Stimulated activated CD8-positive, alpha-beta memory T cell treated with anti-CD3 and anti-CD28 coated beads, Interleukin-12 subunit alpha, Interleukin-12 subunit beta, amount 100 ng/mL, for 1 hour (primary cell): ENCODE results near the gene PGAP1.
A peak's percentile ranks its signal among the peaks of the same experiment; 100 is the strongest.
"Not testable (repeated sequence)": the region's sequence is repeated elsewhere in the genome, so short reads cannot be mapped to it uniquely, and the experiment has no call there.

Experiments
- DNase-seq: peaks from one replicate; pipeline ENCODE4 v3.0.0-alpha.2; 2020; ENCODE audit warnings: low read depth

The PGAP1 gene

DNA sequence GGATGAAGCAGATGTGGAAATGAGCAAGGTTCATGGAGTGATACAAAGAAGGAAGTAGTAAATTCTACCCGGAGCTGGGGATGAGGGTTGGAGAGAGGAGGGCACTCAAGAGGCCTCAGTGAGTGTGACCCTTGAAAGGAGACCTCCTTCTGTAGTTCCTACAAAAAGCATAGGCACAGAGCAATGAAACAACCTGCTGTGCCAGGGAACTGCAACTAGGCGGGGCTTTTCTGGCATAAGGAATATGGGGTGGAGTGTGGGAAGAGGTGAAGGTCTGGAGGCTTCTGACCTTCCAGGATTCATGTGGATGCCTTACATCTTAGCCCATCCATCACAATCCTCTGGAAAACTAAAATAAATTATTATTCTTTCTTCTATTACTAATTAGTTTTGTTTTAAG, 25.5 kb upstream of the PGAP1 start:
- DNase-seq, result no peak

DNA sequence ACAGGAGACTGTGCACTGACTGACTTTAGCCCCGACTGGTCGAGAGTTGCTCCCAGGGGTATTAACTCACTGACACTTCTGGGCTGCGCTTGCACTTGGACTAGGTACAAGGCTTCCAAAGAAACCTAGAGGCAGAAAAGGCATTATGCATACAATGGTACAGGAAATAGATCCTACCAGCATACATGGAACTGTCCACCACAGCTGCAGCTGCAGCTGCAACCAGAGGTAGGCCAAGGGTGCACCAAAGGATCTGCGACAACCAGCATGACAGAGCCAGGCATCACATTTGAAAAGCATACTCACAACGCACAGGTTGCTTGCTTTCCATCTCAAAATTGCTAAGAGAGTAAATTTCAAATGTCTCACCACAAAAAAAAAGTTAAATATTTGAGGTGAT, 22.6 kb upstream of the PGAP1 start:
- no peak for DNase-seq

GRCh38 chr2:196944570-196944969, 18.1 kb upstream of the PGAP1 start:
- no peak for DNase-seq

DNA sequence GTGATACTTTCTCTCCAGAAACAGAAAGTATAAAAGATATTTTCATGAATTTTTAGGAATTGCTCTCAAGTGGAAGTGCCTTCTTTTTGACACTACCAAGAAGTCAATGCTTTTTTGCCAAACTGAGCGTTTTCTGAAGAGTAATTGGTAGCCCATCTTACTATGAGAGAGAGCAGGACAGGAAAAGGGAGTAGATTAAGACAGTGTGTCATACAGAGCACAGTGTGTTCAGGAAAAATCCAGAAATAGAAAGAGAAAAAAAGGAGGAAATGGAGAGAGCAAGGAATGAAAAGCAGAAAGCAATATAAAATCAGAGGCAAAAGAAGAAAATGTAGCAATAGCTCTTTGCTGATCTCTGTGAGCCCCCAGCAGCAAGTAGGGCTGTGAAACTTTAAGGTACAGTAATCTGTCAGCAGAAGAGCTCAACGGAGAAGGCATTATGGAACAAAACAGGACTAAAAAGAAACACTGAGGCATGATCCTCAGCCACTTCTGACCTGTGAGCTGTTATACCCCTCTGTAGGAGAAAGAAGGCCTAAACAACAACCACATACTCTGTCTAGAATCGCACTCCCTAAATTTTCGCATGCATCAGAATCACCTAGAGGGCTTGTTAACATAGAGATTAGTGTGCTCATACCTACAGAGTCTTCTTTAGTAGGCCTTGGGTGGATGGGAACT, 15.0 kb upstream of the PGAP1 start:
- DNase-seq, result no peak

DNA sequence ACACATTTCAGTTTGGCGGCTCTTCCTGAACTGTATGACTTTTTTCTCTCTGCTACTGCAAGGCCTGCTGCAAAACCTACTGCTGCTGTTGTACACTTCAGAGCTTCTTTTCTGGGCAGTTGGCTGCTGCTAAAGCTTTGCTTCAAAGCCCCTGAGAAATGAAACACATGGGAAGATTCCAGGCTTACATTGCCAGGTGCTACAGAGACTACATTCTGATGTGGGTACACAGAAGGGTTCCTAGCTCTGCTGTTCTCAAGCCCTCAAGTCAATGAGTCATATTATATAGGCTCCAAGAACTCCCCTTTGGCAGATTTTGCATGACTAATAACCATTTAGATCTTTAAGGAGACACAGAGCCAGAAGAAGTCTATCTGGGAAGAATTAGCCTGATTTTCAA, 12.9 kb upstream of the PGAP1 start:
- DNase-seq, result no peak

DNA sequence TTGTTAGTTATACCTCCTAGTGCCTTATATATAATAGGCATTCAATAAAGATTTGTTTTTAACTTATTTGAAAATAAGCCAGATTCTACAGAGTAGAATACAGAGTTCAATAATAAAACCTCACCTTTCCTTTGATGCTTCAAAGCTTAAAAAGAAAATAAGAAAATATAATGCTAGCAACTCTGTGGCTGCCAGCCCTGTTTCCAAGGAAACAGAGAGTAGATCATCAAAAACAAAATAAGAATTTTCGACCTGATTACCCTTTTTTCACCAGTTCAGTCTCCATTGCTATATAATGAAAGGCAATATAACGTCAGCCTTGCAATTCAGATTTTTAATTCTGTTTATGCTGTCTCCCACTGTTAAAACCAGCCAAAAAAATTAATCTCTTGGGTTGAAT, 8.9 kb upstream of the PGAP1 start:
- DNase-seq, result no peak

- DNase-seq, result no peak
Observed at GRCh38 chr2:196934672-196935071, 8.2 kb upstream of the PGAP1 start.

DNA sequence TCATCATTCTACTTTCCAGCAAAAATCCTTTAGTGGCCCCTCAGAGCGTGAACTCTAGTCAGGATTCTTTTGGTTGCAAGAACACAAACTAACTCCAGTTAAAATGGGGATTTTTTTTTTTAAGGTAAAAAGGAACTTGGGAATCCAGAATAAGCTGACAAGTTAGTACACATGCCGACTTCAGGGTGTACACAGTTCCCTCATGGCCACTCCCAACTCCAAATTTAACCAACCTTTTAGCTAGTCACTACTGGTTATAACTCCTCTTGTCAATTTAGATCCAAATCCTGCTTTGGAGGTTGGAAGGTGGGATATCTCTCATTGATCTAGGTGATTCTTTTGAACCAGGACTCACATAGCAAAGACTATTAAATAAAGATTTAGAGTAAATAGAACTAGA, 5.0 kb upstream of the PGAP1 start:
- DNase-seq, result no peak

GRCh38 chr2:196927376-196928225, 1.1 kb upstream of the PGAP1 start:
- DNase-seq, result peak; percentile 39

- DNase-seq, result no peak
Observed at GRCh38 chr2:196925768-196926561, 542 bp downstream of the PGAP1 start.

DNA sequence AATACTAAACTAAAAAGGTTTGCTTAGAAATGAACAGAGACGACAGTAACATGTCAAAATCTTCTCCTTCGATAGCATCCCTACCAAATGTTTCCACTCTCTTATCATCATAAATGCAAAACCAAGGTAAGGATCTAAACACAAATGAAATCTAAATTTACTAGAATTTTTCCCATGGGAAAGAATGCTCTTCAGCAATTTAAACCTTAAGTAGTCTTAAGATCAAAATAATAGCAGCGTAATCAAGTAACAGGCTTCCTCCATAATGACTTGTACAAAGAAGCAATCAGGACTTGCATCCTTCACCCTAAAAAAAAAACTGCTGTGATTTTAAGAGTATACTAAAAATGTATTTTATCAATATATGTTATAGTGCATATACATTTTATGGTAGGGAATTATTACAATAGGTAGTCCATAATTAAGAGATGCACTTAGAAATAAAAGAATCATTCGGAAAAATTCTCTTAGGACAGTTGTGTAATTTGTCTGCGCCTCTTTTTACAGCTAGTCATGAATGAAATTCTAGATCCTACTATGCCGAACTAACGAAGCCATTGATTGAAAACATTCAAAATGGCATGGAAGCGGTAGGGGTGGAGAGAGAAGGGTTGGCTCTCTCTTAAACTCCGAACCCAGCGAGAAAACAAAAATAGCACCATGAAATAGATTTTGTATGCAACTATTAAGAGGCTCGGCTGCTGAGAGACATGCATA, 1.3 kb downstream of the PGAP1 start:
- DNase-seq, result no peak

DNA sequence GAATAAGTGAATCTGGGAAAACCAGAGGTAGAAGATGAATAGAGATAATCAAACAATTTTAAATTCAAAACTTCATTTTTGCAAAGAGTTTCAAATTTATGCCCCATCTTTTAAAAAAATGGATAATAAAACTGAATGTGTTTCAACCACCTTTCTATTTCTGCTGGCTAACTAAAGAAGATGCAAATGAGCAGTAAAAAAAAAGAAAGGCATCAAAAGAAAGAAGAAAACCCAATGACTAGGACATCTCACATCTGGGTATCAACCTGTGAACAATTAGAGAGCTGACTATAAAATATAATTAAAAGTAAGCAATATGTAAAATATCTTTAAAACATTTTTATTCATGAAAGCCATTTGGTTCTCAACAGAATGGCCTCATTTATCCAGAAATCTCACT, 2.5 kb downstream of the PGAP1 start:
- DNase-seq, result no peak

- DNase-seq, result no peak
Observed at GRCh38 chr2:196918927-196919326, 7.6 kb downstream of the PGAP1 start.

GRCh38 chr2:196917802-196918201, 8.7 kb downstream of the PGAP1 start:
- no peak for DNase-seq

GRCh38 chr2:196915507-196916189, 10.9 kb downstream of the PGAP1 start:
- DNase-seq, result no peak

DNA sequence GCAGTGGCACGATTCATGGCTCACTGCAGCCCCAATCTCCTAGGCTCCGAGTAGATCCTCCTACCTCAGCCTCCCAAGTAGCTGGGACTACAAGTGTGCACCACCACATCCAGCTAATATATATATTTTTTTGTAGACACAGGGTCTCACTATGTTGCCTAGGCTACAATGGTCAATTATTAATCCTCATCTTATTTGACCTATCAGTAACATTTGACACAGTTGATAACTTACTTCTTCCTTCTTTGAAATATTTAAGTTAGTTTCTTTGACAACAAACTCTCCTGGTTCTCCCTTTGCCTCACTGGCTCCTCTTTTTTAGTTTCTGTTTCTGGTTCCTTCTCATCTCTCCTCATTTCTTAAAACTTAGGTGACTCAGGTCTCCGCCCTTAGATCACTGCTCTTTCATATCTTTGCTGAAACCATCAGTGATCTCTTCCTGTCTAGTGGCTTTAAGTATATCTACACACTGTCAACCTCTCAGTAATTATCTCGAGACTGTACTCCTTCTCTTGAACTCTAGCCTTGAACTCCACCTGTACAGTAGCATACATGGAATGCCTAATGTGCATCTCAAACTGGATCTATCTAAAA, 11.5 kb downstream of the PGAP1 start:
- DNase-seq, result no peak

DNA sequence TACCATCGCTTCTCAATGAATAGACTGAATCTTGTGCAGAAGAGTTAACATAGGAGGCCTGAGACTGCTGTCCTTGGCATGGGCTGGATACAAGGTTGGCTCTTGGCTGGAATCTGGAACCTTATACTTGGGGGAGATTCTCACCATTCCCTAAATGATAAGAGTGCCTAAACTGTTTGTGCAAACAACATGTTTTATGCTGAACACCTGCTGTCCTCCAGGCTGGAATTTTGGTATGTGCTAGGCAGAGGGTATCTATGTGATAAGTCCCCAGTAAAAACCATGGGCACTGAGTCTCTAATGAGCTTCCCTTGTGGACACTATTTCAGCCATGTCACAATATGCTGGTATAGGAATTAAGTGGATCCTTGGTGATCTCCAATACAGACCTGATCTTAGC, 12.8 kb downstream of the PGAP1 start:
- DNase-seq, result no peak

GRCh38 chr2:196905365-196905764, 21.1 kb downstream of the PGAP1 start:
- not testable (repeated sequence) for DNase-seq

- no peak for DNase-seq
Observed at GRCh38 chr2:196902828-196903227, 23.7 kb downstream of the PGAP1 start.

DNA sequence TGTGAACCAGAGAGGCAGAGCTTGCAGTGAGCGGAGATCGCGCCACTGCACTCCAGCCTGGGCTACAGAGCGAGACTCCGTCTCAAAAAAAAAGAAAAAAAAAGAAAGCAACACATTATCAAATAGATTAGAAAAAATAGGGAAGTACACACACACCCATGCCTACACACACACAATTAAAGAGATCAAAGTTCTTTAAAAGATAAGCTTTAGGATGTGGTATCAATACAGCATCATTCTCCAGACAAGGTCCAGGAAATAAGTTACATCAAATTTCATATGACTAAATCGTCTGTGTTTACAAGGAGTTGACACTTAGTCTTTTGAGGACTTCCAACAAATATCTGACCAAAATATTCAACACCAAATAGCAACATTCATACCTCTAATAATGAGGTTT, 25.7 kb downstream of the PGAP1 start:
- DNase-seq, result no peak

GRCh38 chr2:196899976-196900375, 26.5 kb downstream of the PGAP1 start:
- no peak for DNase-seq
